Esophagus squamous epithelium (tissue), 5 donors: ENCODE measurements around the gene CTNNA2. TPM values are rescaled to one million over a fixed set of nuclear protein-coding genes. Genes with fewer than 3 reads are reported as not detected.

Experiments used
- DNase-seq: peaks from one replicate; lab custom pipeline; 2025; lab: John Stamatoyannopoulos, UW
- H3K27ac ChIP-seq, 4 donors: fragments of 200-600 bp; sonication (generic); one replicate each; pipeline ENCODE4 v1.5.1; 2016 to 2019; ENCODE audit warnings: mild to moderate bottlenecking in 1 of 4
- H3K27me3 ChIP-seq, 4 donors: fragments of 200-600 bp; sonication (generic); 1 replicate in 3 of 4; 2 replicates in 1 of 4; pipeline versions ENCODE4 v1.5.1 to v1.6.0; 2017 to 2021; ENCODE audit warnings: antibody characterized with exemption in 1 of 4
- H3K36me3 ChIP-seq, 3 donors: fragments of 200-600 bp; sonication (generic); one replicate each; pipeline ENCODE4 v1.5.1; 2016 to 2019
- H3K4me1 ChIP-seq, 3 donors: fragments of 200-600 bp; sonication (generic); one replicate each; pipeline ENCODE4 v1.5.1; 2017 to 2019
- H3K4me3 ChIP-seq, 4 donors: fragments of 200-600 bp; sonication (generic); 1 replicate in 3 of 4; 2 replicates in 1 of 4; pipeline ENCODE4 v1.5.1; 2016 to 2019; ENCODE audit warnings: mild to moderate bottlenecking in 2 of 4, moderate library complexity in 1 of 4
- H3K9me3 ChIP-seq, 3 donors: fragments of 200-600 bp; sonication (generic); one replicate each; pipeline ENCODE4 v1.5.1; 2016 to 2019
- POLR2A ChIP-seq, 4 donors: fragments of 450-650 bp; IDR thresholded peaks; one replicate each; pipeline ENCODE4 v1.6.1; 2017; ENCODE audit warnings: antibody characterized with exemption in 4 of 4, mild to moderate bottlenecking in 4 of 4, moderate library complexity in 3 of 4
- WGBS, 2 donors: methylation state at CpG; one replicate each; pipeline ENCODE4 v1.1.5; 2018; 5-methylcytosine and 5-hydroxymethylcytosine counted together
- intact Hi-C: fragments of 100-400 bp; cut with DNase I; formaldehyde crosslinking; loops from one replicate; pipeline ENCODE4 v1.15.0; 2022
- total RNA-seq, 4 donors: library from RNA; depleted of rRNA; stranded (reverse); fragments of >200 nt; gene quantifications; one replicate each; pipeline ENCODE4 v1.1.0, GENCODE V29; 2016
- TF ChIP-seq, protein P1 (sequence below), 6 experiments: fragments of 450-650 bp in 4 of 6; fragments of 200-600 bp in 2 of 6; sonication (generic) in 2 of 6; IDR thresholded peaks; one replicate each; pipeline ENCODE4 v1.5.1; 2016 to 2019; ENCODE audit warnings: antibody characterized with exemption in 6 of 6, mild to moderate bottlenecking in 4 of 6, moderate library complexity in 4 of 6
- donor health status: DM: yes; HTN: yes; CAD: no.

Gene CTNNA2
- total RNA-seq, 4 donors from 2014 or later = not detected

DNA sequence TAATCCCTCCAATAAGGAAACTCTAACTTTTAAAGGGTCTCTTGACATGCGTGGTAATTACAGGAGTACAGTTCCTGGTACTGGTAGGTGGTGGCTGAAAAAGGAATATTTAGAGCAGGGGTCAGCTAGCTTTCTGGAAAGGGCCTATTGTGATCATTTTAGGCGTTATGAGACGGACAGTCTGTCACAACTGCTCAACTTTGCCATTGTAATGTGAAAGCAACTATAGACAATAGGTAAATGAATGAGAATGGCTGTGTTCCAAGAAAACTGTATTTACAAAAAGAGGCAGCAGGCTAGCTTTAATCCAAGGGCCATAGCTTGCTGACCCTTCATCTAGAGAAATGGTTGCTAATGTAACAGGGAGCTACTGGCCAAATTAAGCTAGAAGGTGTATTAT, 969.4 kb downstream of the CTNNA2 start:
- no peak for DNase-seq
- no peaks in the 10 kb centered on the region for H3K27me3 ChIP-seq
- TF ChIP-seq POLR2A (IDR thresholded peaks at IDR 0.05) = no peak
- TF ChIP-seq, protein P1, sequence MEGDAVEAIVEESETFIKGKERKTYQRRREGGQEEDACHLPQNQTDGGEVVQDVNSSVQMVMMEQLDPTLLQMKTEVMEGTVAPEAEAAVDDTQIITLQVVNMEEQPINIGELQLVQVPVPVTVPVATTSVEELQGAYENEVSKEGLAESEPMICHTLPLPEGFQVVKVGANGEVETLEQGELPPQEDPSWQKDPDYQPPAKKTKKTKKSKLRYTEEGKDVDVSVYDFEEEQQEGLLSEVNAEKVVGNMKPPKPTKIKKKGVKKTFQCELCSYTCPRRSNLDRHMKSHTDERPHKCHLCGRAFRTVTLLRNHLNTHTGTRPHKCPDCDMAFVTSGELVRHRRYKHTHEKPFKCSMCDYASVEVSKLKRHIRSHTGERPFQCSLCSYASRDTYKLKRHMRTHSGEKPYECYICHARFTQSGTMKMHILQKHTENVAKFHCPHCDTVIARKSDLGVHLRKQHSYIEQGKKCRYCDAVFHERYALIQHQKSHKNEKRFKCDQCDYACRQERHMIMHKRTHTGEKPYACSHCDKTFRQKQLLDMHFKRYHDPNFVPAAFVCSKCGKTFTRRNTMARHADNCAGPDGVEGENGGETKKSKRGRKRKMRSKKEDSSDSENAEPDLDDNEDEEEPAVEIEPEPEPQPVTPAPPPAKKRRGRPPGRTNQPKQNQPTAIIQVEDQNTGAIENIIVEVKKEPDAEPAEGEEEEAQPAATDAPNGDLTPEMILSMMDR (IDR thresholded peaks at IDR 0.05) = no peak
- H3K27ac ChIP-seq = no peak overlapping the region
- H3K4me3 ChIP-seq = no peak overlapping the region
- H3K4me1 ChIP-seq = no peaks in the 10 kb centered on the region
- H3K9me3 ChIP-seq = no peaks in the 10 kb centered on the region
- H3K36me3 ChIP-seq = no peaks in the 10 kb centered on the region
- 60 to 61% methylated on average over 3 of the region's 3 CpGs for WGBS, 2 donors
- intact Hi-C loops = no loop called here

DNA sequence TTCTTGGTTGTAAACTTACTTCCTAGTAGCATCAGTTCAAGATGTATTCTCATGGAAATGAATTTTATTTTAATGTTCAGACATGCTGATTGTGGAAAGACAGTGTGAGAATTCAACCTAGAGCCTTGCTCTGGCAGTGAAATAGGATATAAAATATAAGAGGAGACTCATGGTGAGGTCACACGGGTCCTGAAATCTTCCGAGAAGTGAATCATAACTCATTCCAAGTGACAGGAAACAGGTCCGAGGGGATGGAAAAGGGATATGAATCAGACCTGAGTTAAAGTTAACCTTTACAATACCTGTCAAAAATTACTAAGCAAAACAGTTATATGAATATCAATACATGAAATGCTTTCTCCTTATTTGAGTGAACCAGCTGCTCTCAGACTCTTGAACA, 976.9 kb downstream of the CTNNA2 start:
- H3K27ac ChIP-seq = no peak overlapping the region
- TF ChIP-seq POLR2A (IDR thresholded peaks at IDR 0.05) = no peak
- TF ChIP-seq, protein P1 (IDR thresholded peaks at IDR 0.05) = no peak
- 14 to 19% methylated on average over 3 of the region's 3 CpGs for WGBS, 2 donors
- H3K4me1 ChIP-seq = no peaks in the 10 kb centered on the region
- no peaks in the 10 kb centered on the region for H3K27me3 ChIP-seq
- H3K36me3 ChIP-seq = no peaks in the 10 kb centered on the region
- DNase-seq = no peak
- H3K9me3 ChIP-seq = no peaks in the 10 kb centered on the region
- intact Hi-C loops = no loop called here
- H3K4me3 ChIP-seq = no peak overlapping the region

DNA sequence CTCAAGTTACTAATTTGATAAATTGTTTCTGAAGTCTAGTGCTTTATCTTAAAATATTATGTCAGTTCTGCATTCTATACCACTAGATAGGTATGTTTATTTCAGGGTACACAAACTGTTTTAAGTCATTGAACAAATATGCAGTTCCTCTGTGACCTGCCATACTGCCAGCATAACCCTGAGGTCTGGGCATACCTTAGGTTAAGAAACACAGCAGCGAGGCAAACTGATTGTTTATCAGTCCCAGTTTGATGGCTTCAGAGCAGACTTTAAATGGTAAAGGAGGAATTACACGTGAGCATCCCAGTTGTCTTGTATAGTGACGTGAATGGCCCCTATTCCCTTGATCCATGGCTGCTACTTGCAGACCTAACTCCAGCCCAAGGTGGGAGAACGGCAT, 978.1 kb downstream of the CTNNA2 start:
- intact Hi-C loops = no loop called here

DNA sequence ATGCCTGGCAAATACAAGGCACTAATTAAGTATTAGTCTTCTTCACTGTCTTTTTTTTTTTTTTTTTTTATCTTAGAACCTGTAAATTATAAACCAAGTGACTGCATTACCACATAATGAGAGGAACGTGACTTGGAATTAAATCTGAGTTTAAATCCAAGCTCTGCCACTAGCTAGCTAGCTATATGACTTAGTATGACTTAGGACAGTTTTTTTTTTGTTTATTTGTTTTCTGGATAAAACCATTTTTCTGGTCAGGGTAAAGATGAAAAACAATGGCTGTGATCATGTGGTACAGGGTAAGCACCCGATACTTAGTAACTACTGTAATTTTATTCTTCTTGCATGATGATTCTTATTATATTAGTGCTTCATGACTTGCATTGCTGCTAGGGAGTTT, 983.5 kb downstream of the CTNNA2 start:
- Histone ChIP-seq H3K27me3 (no peaks in the 10 kb centered on the region), H3K36me3 (no peaks in the 10 kb centered on the region), H3K9me3 (no peaks in the 10 kb centered on the region), H3K4me1 (no peaks in the 10 kb centered on the region), H3K4me3 (no peak overlapping the region), H3K27ac (no peak overlapping the region)
- intact Hi-C loops = no loop called here
- TF ChIP-seq, protein P1 (IDR thresholded peaks at IDR 0.05) = no peak
- no peak for TF ChIP-seq POLR2A (IDR thresholded peaks at IDR 0.05)
- 29 to 36% methylated on average over 2 of the region's 2 CpGs for whole genome bisulfite sequencing, 2 donors
- DNase-seq = no peak

More for the DNA sequence above, 978.1 kb downstream of the CTNNA2 start:
- no peak for DNase-seq
- H3K36me3 ChIP-seq = no peaks in the 10 kb centered on the region
- no peaks in the 10 kb centered on the region for H3K4me1 ChIP-seq
- TF ChIP-seq POLR2A (IDR thresholded peaks at IDR 0.05) = no peak
- TF ChIP-seq, protein P1 (IDR thresholded peaks at IDR 0.05) = no peak
- H3K4me3 ChIP-seq = no peak overlapping the region
- H3K27me3 ChIP-seq = no peaks in the 10 kb centered on the region
- 70 to 81% methylated on average over 4 of the region's 4 CpGs for WGBS, 2 donors
- no peaks in the 10 kb centered on the region for H3K9me3 ChIP-seq
- H3K27ac ChIP-seq = no peak overlapping the region

DNA sequence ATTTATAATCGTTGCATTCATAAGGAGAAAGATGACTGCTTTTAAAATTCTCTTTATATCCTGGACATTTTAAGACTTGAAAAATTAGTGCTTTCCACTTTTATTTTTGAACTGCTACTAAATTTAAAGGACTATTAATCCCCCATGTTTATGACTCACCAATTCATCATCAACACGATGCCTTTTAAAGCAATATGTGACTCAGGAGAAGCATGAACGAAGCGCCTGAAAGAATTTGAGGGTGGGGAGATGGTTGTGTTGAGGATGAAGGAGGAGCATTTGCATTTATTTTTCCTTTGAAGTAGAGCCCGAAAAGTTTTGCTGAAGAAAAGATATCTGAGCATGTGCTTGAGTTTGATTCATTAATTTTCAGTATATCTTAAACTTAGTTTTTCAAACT, 983.9 kb downstream of the CTNNA2 start:
- WGBS, 2 donors = 13 to 15% methylated on average over 5 of the region's 5 CpGs
- intact Hi-C loops = no loop called here
- DNase-seq = no peak

More for the DNA sequence above, 983.9 kb downstream of the CTNNA2 start:
- no peaks in the 10 kb centered on the region for H3K9me3 ChIP-seq
- H3K27me3 ChIP-seq = no peaks in the 10 kb centered on the region
- H3K4me3 ChIP-seq = no peak overlapping the region
- H3K36me3 ChIP-seq = no peaks in the 10 kb centered on the region
- no peaks in the 10 kb centered on the region for H3K4me1 ChIP-seq
- TF ChIP-seq, protein P1 (IDR thresholded peaks at IDR 0.05) = no peak
- no peak for TF ChIP-seq POLR2A (IDR thresholded peaks at IDR 0.05)
- no peak overlapping the region for H3K27ac ChIP-seq
